Erythroblast (primary cell): ENCODE data around the gene TLE2.

Experiments
- GATA1 ChIP-seq: IDR thresholded peaks from 2 replicates; pipeline ENCODE4 v1.6.1; 2011; ENCODE audit warnings: low read depth, mild to moderate bottlenecking, control low read depth, low read length, moderate library complexity
- POLR2A ChIP-seq: IDR thresholded peaks from 2 replicates; pipeline ENCODE4 v1.6.1; 2011; ENCODE audit warnings: mild to moderate bottlenecking, low read length

DNA sequence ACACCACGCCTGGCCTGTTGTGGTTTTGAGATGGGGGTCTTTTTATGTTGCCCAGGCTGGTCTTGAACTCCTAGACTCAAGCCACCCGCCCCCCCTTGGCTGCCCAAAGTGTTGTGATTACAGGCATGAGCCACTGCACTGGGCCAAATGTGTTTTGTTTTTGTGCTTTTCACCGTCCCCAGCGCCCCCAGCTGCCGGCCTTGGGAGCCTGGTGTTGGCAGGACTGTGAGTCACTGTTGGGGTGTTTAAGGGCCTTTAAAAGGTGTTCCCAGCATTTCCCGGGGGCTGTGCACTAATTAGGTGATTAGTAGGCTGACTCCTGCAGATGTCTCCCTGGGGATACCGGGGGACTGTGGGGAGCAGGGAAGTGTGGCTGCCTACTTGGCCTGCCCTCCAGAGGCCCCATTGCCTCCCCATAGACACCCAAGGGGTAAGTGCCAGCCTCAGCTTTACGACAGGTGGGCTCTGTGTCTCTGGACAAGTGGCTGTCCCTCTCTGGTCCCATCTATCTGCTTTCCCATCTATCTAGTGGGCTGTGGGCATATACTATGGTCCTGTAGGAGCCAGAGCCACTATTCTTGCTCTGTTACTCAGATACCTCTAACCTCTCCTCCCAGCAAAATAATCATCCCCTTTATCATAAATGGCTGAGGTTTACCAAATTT lies 45.0 kb upstream of the TLE2 start:
- no peak for TF ChIP-seq POLR2A
- no peak for TF ChIP-seq GATA1
